GM10266 (cell line): ENCODE data around the gene PRSS27.
"Not testable (repeated sequence)": the region's sequence is repeated elsewhere in the genome, so short reads cannot be mapped to it uniquely, and the experiment has no call there.

Experiments used
- DNase-seq: peaks from one replicate; pipeline ENCODE4 v3.0.0; 2012; ENCODE audit errors: extremely low spot score
- TF ChIP-seq, protein P1 (sequence below): IDR thresholded peaks from 2 replicates; pipeline ENCODE4 v1.5.1; 2012; ENCODE audit warnings: mild to moderate bottlenecking, low read depth; ENCODE audit not compliant: control insufficient read depth, insufficient read depth; ENCODE audit errors: missing control alignments

Gene PRSS27

DNA sequence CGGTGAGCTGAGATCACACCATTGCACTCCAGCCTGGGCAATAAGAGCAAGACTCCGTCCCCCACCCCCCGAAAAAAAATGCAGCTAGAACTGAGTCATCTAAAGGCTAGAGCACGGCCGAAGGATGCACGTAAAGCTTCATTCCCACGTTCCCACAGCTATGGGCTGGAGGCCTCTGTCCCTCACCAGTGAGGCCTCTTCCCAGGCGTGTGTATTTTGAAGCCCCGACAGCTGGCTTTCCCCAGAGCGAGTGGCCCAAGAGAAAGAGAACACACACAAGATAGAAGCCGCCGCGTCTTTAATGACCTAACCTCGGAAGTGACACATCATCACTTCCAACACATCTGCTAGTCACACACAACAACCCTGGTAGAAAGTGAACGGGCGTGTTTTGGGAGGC is 44.3 kb downstream of the PRSS27 start:
- TF ChIP-seq, protein P1, sequence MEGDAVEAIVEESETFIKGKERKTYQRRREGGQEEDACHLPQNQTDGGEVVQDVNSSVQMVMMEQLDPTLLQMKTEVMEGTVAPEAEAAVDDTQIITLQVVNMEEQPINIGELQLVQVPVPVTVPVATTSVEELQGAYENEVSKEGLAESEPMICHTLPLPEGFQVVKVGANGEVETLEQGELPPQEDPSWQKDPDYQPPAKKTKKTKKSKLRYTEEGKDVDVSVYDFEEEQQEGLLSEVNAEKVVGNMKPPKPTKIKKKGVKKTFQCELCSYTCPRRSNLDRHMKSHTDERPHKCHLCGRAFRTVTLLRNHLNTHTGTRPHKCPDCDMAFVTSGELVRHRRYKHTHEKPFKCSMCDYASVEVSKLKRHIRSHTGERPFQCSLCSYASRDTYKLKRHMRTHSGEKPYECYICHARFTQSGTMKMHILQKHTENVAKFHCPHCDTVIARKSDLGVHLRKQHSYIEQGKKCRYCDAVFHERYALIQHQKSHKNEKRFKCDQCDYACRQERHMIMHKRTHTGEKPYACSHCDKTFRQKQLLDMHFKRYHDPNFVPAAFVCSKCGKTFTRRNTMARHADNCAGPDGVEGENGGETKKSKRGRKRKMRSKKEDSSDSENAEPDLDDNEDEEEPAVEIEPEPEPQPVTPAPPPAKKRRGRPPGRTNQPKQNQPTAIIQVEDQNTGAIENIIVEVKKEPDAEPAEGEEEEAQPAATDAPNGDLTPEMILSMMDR: no peak
- DNase-seq: no peak

DNA sequence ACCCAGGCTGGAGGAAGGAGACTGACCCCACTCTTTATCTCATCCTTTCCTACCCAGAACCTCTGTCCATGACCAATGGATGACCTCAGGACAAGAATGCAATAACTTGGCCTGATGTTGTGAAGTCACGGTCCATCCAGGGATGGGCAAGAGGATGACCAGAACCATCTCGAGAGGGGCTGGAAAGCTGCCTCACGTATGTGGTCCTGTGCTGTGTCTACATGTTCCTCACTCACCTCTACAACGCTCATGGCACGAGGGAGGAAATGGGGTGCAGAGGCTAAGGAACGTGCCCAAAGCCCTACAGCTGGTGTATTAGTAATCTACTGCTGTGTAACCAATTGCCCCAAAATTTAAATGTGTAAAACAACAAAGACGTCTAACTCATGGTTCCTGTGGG is 45.0 kb downstream of the PRSS27 start:
- TF ChIP-seq, protein P1: no peak
- no peak for DNase-seq

DNA sequence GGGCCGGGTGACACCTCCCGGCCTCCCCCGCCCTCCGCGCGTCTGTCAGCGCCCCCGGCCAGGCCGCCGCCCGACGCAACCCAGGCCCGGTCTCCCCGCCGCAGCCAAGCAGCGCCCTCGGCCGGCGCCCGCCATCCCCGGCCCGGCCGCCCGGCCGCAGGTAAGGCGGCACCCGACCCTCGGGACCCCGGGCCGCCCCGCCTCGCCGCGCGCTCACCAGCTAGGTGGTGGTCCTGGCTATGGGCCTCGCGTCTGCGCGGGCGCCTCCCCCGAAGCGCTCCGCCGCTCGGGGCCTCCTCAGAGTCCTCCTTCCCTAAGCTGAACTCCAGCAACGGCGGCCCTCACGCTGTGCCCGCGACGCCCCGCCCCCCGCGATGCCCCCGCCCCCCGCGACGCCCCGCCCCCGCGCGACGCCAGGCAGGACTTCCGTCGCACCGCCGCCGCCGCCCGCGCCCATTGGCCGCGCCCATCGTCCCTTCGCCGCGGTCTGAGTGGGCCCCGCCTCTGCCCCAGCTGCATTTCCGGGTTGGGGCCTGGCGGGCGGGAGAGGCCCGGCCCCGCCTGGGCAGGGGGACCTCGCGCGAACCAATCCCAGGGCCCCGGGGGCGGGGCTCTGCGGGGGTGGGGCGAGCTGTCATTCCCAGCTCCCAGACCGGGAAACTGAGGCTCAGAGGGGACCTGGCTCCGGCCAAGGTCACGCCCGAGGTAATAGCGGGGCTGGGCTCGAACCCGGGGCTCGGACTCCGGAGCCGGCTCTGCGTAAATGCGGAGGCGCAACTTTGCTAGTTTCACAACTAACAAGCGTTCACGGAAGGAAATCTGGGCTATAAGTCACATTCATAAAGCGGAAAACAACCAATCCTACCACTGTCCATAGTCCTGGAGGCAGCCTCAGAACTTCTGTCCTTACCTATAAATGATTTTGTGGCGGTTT is 46.7 kb downstream of the PRSS27 start:
- TF ChIP-seq, protein P1: no peak
- peak; percentile 98 for DNase-seq

DNA sequence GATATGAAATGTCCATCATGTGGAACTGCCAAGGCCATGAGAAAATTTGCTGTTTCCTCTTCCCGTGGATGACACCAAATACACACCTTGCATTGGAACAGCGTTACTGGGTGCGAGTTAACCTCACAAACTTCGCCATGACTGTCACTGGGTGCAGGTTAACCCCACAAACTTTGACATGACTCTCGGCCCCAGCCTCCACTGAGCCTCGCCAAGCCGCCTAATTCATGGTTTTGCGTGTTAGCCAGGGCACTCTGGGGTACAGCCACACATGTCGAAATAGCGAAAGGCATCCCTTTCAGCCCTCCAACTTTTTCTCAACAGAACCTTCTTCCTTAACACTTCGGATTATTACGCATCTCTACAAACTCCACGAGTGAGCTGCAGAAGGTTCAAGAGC is 48.3 kb downstream of the PRSS27 start:
- no peak for DNase-seq
- TF ChIP-seq, protein P1: no peak

DNA sequence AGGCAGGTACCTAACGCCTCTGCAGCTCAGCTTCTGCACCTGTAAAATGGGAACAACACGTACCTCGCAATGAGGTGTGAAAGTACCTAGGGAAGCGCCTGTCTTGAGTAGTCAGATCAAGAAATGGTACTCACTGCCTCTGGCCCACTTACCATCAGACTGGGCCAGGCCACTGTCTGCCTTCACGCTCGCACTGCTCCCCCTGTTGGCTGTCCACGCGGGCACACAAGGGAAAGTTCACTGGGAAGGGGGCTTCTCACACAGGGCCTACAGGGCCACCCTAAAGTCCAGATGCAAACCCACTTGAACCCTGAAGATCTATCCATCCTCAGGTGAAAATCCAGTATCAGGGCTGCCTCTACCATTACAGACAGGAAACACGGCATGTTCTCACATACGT is 48.8 kb downstream of the PRSS27 start:
- TF ChIP-seq, protein P1: peak; percentile 41
- not testable (repeated sequence) for DNase-seq

DNA sequence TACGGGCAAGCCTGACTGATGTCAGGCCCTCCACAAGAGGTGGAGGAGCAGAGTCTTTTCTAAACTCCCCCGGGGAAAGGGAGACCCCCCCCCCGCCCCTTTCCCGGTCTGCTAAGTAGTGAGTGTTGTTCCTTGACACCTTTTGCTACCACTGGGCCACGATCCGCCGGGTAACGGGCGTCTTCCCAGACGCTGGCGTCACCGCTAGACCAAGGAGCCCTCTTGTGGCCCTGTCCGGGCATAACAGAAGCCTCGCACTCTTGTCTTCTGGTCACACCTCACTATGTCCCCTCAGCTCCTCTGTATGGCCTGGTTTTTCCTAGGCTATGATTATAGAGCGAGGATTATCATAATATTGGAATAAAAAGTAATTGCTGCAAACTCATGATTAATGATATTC is 50.0 kb downstream of the PRSS27 start:
- TF ChIP-seq, protein P1: peak; percentile 82
- peak; percentile 6 for DNase-seq

DNA sequence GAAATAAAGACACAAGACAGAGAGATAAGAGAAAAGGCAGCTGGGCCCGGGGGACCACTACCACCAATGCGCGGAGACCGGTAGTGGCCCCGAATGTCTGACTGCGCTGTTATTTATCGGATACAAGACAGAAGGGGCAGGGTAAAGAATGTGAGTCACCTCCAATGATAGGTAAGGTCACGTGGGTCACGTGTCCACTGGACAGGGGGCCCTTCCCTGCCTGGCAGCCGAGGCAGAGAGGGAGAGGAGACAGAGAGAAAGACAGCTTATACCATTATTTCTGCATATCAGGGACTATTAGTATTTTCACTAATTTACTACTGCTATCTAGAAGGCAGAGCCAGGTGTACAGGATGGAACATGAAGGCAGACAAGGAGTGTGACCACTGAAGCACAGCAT is 50.4 kb downstream of the PRSS27 start:
- DNase-seq: not testable (repeated sequence)

DNA sequence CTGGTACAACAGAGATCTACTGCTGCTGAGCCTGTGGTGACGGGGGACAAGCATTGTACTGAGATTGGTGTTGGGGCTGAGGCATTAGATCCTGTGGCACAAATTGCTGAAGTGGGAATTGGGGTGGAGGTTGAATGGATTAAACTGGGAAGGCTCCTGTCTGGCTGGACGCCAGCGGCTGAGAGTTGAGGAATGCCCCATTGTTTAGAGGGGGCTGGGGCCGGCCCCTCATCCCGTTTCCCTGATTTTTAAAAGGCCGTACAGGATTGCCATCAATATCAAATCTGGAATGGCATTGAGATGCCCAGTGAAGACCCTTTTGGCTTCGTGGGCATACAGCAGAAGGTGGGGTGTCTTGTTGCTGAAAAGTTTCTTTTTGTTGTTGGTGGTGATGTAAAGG is 53.4 kb downstream of the PRSS27 start:
- not testable (repeated sequence) for DNase-seq
